K562 (cell line): ENCODE measurements around the gene C2CD5.

Experiments
- BACH1 ChIP-seq: fragments of 200-800 bp; sonication (Bioruptor generic); IDR thresholded peaks from 2 replicates; pipeline ENCODE4 v1.6.1; 2016; ENCODE audit warnings: missing genetic modification characterization, missing compliant biosample characterization
- CEBPB ChIP-seq: fragments of 450-650 bp; IDR thresholded peaks from 2 replicates; pipeline ENCODE4 v1.6.1; 2016; ENCODE audit warnings: missing genetic modification characterization, missing compliant biosample characterization
- CTCF ChIP-seq, 3 experiments: IDR thresholded peaks in 2 of 3; conservative IDR thresholded peaks in 1 of 3; 2 replicates each; pipeline ENCODE4 v1.5.1; 2011 to 2012; ENCODE audit warnings: low read length in 3 of 3, mild to moderate bottlenecking in 3 of 3, control low read depth in 2 of 3, improper control_type of control experiment in 1 of 3, inconsistent platforms in 1 of 3, low read depth in 1 of 3, mixed read lengths in 1 of 3, moderate library complexity in 1 of 3; ENCODE audit not compliant: insufficient read depth in 2 of 3
- ELF1 ChIP-seq: fragments of 200-800 bp; sonication (Bioruptor generic); IDR thresholded peaks from 2 replicates; pipeline ENCODE4 v1.6.1; 2016; ENCODE audit warnings: missing genetic modification characterization, missing compliant biosample characterization
- KDM1A ChIP-seq, 2 experiments: fragments of 450-650 bp; IDR thresholded peaks; 2 replicates each; pipeline ENCODE4 v1.6.1; 2016; ENCODE audit warnings: mild to moderate bottlenecking in 2 of 2
- POLR2A ChIP-seq: fragments of 450-650 bp; conservative IDR thresholded peaks from 2 replicates; pipeline ENCODE4 v1.6.1; 2016
- SIN3A ChIP-seq, 2 experiments: fragments of 150-350 bp in 1 of 2; IDR thresholded peaks; 2 replicates each; pipeline ENCODE4 v1.6.1; 2011 to 2016; ENCODE audit warnings: borderline replicate concordance in 2 of 2, low read depth in 2 of 2, low read length in 2 of 2, mild to moderate bottlenecking in 2 of 2, moderate library complexity in 2 of 2; ENCODE audit not compliant: control insufficient read depth in 1 of 2
- TRIM24 ChIP-seq, 2 experiments: fragments of 450-650 bp; IDR thresholded peaks; 2 replicates each; pipeline ENCODE4 v1.6.1; 2016
- TSHZ1 ChIP-seq: fragments of 250-450 bp; sonication (Bioruptor Pico); IDR thresholded peaks from 2 replicates; pipeline ENCODE4 v1.4.0; 2020; ENCODE audit warnings: mild to moderate bottlenecking, moderate library complexity
- ZC3H11A ChIP-seq: IDR thresholded peaks from 2 replicates; pipeline ENCODE4 v1.6.1; 2012; ENCODE audit warnings: low read depth, low read length, improper control_type of control experiment
- ZNF639 ChIP-seq, 2 experiments: fragments of 200-800 bp in 1 of 2; sonication (Bioruptor generic) in 1 of 2; sonication (generic) in 1 of 2; formaldehyde crosslinking in 1 of 2; IDR thresholded peaks in 1 of 2; conservative IDR thresholded peaks in 1 of 2; 2 replicates each; pipeline versions ENCODE4 v1.5.0 to v1.6.1; 2016 to 2020; ENCODE audit warnings: missing compliant biosample characterization in 1 of 2, missing genetic modification characterization in 1 of 2, missing genetic modification reagents in 1 of 2

- TF ChIP-seq ZNF639 (CRISPR knock-in tag; conservative IDR thresholded peaks at IDR 0.05 in 1 of 2, IDR thresholded peaks at IDR 0.05 in 1 of 2) (no peak), POLR2A (no peak), KDM1A (IDR thresholded peaks at IDR 0.05) (no peak), CTCF (IDR thresholded peaks at IDR 0.05 in 2 of 3, conservative IDR thresholded peaks at IDR 0.05 in 1 of 3; ENCODE audit: insufficient read depth in 2 of 3, low read depth in 1 of 3, low read length in 3 of 3) (no peak), SIN3A (IDR thresholded peaks at IDR 0.05; ENCODE audit: borderline replicate concordance in 2 of 2, control insufficient read depth in 1 of 2, low read depth in 2 of 2, low read length in 2 of 2) (no peak), BACH1 (tag) (no peak), ELF1 (no peak), TSHZ1 (CRISPR knock-in tag) (no peak), TRIM24 (IDR thresholded peaks at IDR 0.05) (no peak), ZC3H11A (no peak), CEBPB (tag) (no peak)
These were observed 62.7 kb downstream of the C2CD5 start for GRCh38 chr12:22481547-22482104.
